WTC11 (cell line): ENCODE data around the gene COL4A3. TPM values are rescaled to one million over a fixed set of nuclear protein-coding genes. Genes with fewer than 3 reads are reported as not detected.
A peak's percentile ranks its signal among the peaks of the same experiment; 100 is the strongest.

Source experiments
- ATAC-seq: fragments of 200-7000 bp; cut with Tn5 transposase; 2 replicates; pipeline ENCODE4 v1.10.0; 2021; ENCODE audit warnings: mild to moderate bottlenecking, moderate library complexity
- CTCF ChIA-PET: fragments of 300-600 bp; sonication (Branson Sonifier 250); formaldehyde crosslinking; loops from one replicate; lab custom pipeline; 2021; ENCODE audit warnings: antibody characterized with exemption; lab: Charles Lee
- POLR2A ChIA-PET: fragments of 350-600 bp; sonication (Branson Sonifier 250); formaldehyde crosslinking; loops from one replicate; lab custom pipeline; 2021; ENCODE audit warnings: antibody characterized with exemption; lab: Charles Lee
- DNase-seq: peaks from one replicate; pipeline ENCODE4 v3.0.0; 2021; ENCODE audit warnings: low spot score
- H3K27ac Mint-ChIP-seq: 2 replicates; pipeline ENCODE4 v1.8.0; 2021; ENCODE audit warnings: mixed read lengths
- H3K27me3 Mint-ChIP-seq: 2 replicates; pipeline ENCODE4 v1.8.0; 2021; ENCODE audit warnings: low read depth, mild to moderate bottlenecking, moderate library complexity, mixed read lengths
- H3K36me3 Mint-ChIP-seq: 2 replicates; pipeline ENCODE4 v1.8.0; 2021; ENCODE audit warnings: mixed read lengths
- H3K4me1 Mint-ChIP-seq: 2 replicates; pipeline ENCODE4 v1.8.0; 2022; ENCODE audit warnings: mixed read lengths
- H3K4me3 Mint-ChIP-seq: 2 replicates; pipeline ENCODE4 v1.8.0; 2021; ENCODE audit warnings: mild to moderate bottlenecking, moderate library complexity, mixed read lengths
- H3K9me3 Mint-ChIP-seq: 2 replicates; pipeline ENCODE4 v1.8.0; 2021; ENCODE audit warnings: mixed read lengths
- ATF1 ChIP-seq: sonication (generic); formaldehyde crosslinking; IDR thresholded peaks from 2 replicates; pipeline ENCODE4 v1.8.1; 2023; ENCODE audit warnings: mild to moderate bottlenecking, moderate library complexity, missing genetic modification reagents
- ELF4 ChIP-seq: sonication (generic); formaldehyde crosslinking; IDR thresholded peaks from 2 replicates; pipeline ENCODE4 v1.8.1; 2022; ENCODE audit warnings: low read depth, mild to moderate bottlenecking, moderate library complexity, missing genetic modification reagents
- FOXJ3 ChIP-seq: sonication (generic); formaldehyde crosslinking; IDR thresholded peaks from 2 replicates; pipeline ENCODE4 v1.9.0; 2021; ENCODE audit warnings: missing genetic modification reagents, mild to moderate bottlenecking, borderline replicate concordance
- FOXP1 ChIP-seq: sonication (generic); formaldehyde crosslinking; IDR thresholded peaks from 2 replicates; pipeline ENCODE4 v1.8.0; 2022; ENCODE audit warnings: missing genetic modification reagents, mild to moderate bottlenecking, moderate library complexity, borderline replicate concordance
- KAT7 ChIP-seq: sonication (generic); formaldehyde crosslinking; IDR thresholded peaks from 2 replicates; pipeline ENCODE4 v1.8.1; 2023; ENCODE audit warnings: missing genetic modification reagents, mild to moderate bottlenecking, borderline replicate concordance
- NFYB ChIP-seq: sonication (generic); formaldehyde crosslinking; conservative IDR thresholded peaks from 2 replicates; pipeline ENCODE4 v1.8.0; 2022; ENCODE audit warnings: low read depth, missing genetic modification reagents
- TEAD1 ChIP-seq: sonication (generic); formaldehyde crosslinking; IDR thresholded peaks from 2 replicates; pipeline ENCODE4 v1.8.0; 2022; ENCODE audit warnings: mild to moderate bottlenecking, missing genetic modification reagents
- ZBTB43 ChIP-seq: sonication (generic); formaldehyde crosslinking; IDR thresholded peaks from 2 replicates; pipeline ENCODE4 v1.8.1; 2023; ENCODE audit warnings: mild to moderate bottlenecking, missing genetic modification reagents
- ZNF423 ChIP-seq: fragments of 250-450 bp; sonication (Bioruptor Pico); IDR thresholded peaks from 2 replicates; pipeline ENCODE4 v2.1.2; 2022; ENCODE audit warnings: mild to moderate bottlenecking, moderate library complexity
- ZSCAN18 ChIP-seq: fragments of 250-450 bp; sonication (Bioruptor Pico); IDR thresholded peaks from 2 replicates; pipeline ENCODE4 v2.1.2; 2022; ENCODE audit warnings: mild to moderate bottlenecking, moderate library complexity
- total RNA-seq: library from RNA; stranded (reverse); gene quantifications from 3 replicates; pipeline ENCODE4 v1.2.3, GENCODE V29; 2021
- TF ChIP-seq, protein P1 (sequence below): fragments of 200-600 bp; IDR thresholded peaks from 2 replicates; pipeline ENCODE4 v1.8.0; 2022; ENCODE audit warnings: antibody characterized with exemption
- TF ChIP-seq, protein P2 (sequence below): sonication (generic); formaldehyde crosslinking; IDR thresholded peaks from 2 replicates; pipeline ENCODE4 v1.8.0; 2022; ENCODE audit warnings: mild to moderate bottlenecking, missing genetic modification reagents
- TF ChIP-seq, protein P3 (sequence below): sonication (generic); formaldehyde crosslinking; IDR thresholded peaks from 2 replicates; pipeline ENCODE4 v1.8.0; 2022; ENCODE audit warnings: mild to moderate bottlenecking, missing genetic modification reagents
- TF ChIP-seq, protein P4 (sequence below): sonication (generic); formaldehyde crosslinking; IDR thresholded peaks from 2 replicates; pipeline ENCODE4 v1.8.1; 2023; ENCODE audit warnings: mild to moderate bottlenecking, missing genetic modification reagents, borderline replicate concordance
- TF ChIP-seq, protein P5 (sequence below): sonication (generic); formaldehyde crosslinking; conservative IDR thresholded peaks from 2 replicates; pipeline ENCODE4 v1.8.1; 2022; ENCODE audit warnings: mild to moderate bottlenecking, missing genetic modification reagents

COL4A3 gene
- total RNA-seq, 1 experiment from 2014 or later, result 0.90 TPM

- ChIA-PET POLR2A (no interaction called here), CTCF (no interaction called here)
Observed at GRCh38 chr2:227326783-227327182, 162.4 kb downstream of the COL4A3 start.

GRCh38 chr2:227335713-227336112 lies 171.3 kb downstream of the COL4A3 start:
- no peak for TF ChIP-seq ZSCAN18 (CRISPR knock-in tag)
- TF ChIP-seq, all 79 proteins: peak for 0
- no peak overlapping the region for H3K27ac Mint-ChIP-seq
- DNase-seq (no peak), ATAC-seq (no peak)
- H3K4me3 Mint-ChIP-seq, result no peak overlapping the region
- no peaks in the 10 kb centered on the region for H3K4me1 Mint-ChIP-seq
- H3K36me3 Mint-ChIP-seq, result peaks cover 55% of the 10 kb centered on the region
- CTCF ChIA-PET, result interaction anchor here (1.1 to 1.5 kb wide), 2 partner anchors 11 to 16 kb away, joined by 3 read pairs; no protein-coding TSS in a partner anchor
- POLR2A ChIA-PET, result no interaction called here
- H3K27me3 Mint-ChIP-seq, result no peaks in the 10 kb centered on the region
- no peaks in the 10 kb centered on the region for H3K9me3 Mint-ChIP-seq

More at GRCh38 chr2:227326783-227327182, 162.4 kb downstream of the COL4A3 start:
- no peak overlapping the region; the same call in 1 of the 2 replicates for H3K27ac Mint-ChIP-seq
- peaks cover 26% of the 10 kb centered on the region for H3K9me3 Mint-ChIP-seq
- peaks cover 44% of the 10 kb centered on the region for H3K36me3 Mint-ChIP-seq
- DNase-seq (no peak), ATAC-seq (no peak)
- H3K27me3 Mint-ChIP-seq, result peaks cover 12% of the 10 kb centered on the region
- H3K4me1 Mint-ChIP-seq, result peaks cover 45% of the 10 kb centered on the region
- H3K4me3 Mint-ChIP-seq, result peak overlapping the region; percentile 90
- no peak for TF ChIP-seq ZSCAN18 (CRISPR knock-in tag)
- no peak for TF ChIP-seq KAT7
- no peak for TF ChIP-seq ELF4 (CRISPR knock-in tag)
- no peak for TF ChIP-seq NFYB (CRISPR knock-in tag)
- TF ChIP-seq FOXP1 (CRISPR knock-in tag), result no peak
- no peak for TF ChIP-seq ATF1 (CRISPR knock-in tag)
- TF ChIP-seq, protein P1, sequence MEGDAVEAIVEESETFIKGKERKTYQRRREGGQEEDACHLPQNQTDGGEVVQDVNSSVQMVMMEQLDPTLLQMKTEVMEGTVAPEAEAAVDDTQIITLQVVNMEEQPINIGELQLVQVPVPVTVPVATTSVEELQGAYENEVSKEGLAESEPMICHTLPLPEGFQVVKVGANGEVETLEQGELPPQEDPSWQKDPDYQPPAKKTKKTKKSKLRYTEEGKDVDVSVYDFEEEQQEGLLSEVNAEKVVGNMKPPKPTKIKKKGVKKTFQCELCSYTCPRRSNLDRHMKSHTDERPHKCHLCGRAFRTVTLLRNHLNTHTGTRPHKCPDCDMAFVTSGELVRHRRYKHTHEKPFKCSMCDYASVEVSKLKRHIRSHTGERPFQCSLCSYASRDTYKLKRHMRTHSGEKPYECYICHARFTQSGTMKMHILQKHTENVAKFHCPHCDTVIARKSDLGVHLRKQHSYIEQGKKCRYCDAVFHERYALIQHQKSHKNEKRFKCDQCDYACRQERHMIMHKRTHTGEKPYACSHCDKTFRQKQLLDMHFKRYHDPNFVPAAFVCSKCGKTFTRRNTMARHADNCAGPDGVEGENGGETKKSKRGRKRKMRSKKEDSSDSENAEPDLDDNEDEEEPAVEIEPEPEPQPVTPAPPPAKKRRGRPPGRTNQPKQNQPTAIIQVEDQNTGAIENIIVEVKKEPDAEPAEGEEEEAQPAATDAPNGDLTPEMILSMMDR, result no peak

- CTCF ChIA-PET, result no interaction called here
- H3K4me1 Mint-ChIP-seq, result no peaks in the 10 kb centered on the region
- no peak overlapping the region for H3K4me3 Mint-ChIP-seq
- H3K27me3 Mint-ChIP-seq, result no peaks in the 10 kb centered on the region
- POLR2A ChIA-PET, result no interaction called here
- DNase-seq, result no peak
- no peak for ATAC-seq
- H3K36me3 Mint-ChIP-seq, result peaks cover 43% of the 10 kb centered on the region
- H3K9me3 Mint-ChIP-seq, result no peaks in the 10 kb centered on the region
- H3K27ac Mint-ChIP-seq, result no peak overlapping the region
- TF ChIP-seq KAT7, result no peak
- TF ChIP-seq ZBTB43, result no peak
- no peak for TF ChIP-seq ZNF423 (CRISPR knock-in tag)
- TF ChIP-seq, protein P1, result no peak
- TF ChIP-seq, protein P2, sequence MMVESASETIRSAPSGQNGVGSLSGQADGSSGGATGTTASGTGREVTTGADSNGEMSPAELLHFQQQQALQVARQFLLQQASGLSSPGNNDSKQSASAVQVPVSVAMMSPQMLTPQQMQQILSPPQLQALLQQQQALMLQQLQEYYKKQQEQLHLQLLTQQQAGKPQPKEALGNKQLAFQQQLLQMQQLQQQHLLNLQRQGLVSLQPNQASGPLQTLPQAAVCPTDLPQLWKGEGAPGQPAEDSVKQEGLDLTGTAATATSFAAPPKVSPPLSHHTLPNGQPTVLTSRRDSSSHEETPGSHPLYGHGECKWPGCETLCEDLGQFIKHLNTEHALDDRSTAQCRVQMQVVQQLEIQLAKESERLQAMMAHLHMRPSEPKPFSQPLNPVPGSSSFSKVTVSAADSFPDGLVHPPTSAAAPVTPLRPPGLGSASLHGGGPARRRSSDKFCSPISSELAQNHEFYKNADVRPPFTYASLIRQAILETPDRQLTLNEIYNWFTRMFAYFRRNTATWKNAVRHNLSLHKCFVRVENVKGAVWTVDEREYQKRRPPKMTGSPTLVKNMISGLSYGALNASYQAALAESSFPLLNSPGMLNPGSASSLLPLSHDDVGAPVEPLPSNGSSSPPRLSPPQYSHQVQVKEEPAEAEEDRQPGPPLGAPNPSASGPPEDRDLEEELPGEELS (CRISPR knock-in tag), result no peak
- TF ChIP-seq, protein P3, sequence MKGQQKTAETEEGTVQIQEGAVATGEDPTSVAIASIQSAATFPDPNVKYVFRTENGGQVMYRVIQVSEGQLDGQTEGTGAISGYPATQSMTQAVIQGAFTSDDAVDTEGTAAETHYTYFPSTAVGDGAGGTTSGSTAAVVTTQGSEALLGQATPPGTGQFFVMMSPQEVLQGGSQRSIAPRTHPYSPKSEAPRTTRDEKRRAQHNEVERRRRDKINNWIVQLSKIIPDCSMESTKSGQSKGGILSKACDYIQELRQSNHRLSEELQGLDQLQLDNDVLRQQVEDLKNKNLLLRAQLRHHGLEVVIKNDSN (CRISPR knock-in tag), result no peak
- TF ChIP-seq FOXJ3 (CRISPR knock-in tag), result no peak
- TF ChIP-seq, protein P4, sequence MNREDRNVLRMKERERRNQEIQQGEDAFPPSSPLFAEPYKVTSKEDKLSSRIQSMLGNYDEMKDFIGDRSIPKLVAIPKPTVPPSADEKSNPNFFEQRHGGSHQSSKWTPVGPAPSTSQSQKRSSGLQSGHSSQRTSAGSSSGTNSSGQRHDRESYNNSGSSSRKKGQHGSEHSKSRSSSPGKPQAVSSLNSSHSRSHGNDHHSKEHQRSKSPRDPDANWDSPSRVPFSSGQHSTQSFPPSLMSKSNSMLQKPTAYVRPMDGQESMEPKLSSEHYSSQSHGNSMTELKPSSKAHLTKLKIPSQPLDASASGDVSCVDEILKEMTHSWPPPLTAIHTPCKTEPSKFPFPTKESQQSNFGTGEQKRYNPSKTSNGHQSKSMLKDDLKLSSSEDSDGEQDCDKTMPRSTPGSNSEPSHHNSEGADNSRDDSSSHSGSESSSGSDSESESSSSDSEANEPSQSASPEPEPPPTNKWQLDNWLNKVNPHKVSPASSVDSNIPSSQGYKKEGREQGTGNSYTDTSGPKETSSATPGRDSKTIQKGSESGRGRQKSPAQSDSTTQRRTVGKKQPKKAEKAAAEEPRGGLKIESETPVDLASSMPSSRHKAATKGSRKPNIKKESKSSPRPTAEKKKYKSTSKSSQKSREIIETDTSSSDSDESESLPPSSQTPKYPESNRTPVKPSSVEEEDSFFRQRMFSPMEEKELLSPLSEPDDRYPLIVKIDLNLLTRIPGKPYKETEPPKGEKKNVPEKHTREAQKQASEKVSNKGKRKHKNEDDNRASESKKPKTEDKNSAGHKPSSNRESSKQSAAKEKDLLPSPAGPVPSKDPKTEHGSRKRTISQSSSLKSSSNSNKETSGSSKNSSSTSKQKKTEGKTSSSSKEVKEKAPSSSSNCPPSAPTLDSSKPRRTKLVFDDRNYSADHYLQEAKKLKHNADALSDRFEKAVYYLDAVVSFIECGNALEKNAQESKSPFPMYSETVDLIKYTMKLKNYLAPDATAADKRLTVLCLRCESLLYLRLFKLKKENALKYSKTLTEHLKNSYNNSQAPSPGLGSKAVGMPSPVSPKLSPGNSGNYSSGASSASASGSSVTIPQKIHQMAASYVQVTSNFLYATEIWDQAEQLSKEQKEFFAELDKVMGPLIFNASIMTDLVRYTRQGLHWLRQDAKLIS (CRISPR knock-in tag), result no peak
- TF ChIP-seq, protein P5, sequence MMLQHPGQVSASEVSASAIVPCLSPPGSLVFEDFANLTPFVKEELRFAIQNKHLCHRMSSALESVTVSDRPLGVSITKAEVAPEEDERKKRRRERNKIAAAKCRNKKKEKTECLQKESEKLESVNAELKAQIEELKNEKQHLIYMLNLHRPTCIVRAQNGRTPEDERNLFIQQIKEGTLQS (CRISPR knock-in tag), result no peak
- no peak for TF ChIP-seq TEAD1 (CRISPR knock-in tag)
Observed at GRCh38 chr2:227337442-227337841, 173.0 kb downstream of the COL4A3 start.
